ENCODE measurements around the gene STAB2. TPM values are rescaled to one million over a fixed set of nuclear protein-coding genes. Genes with fewer than 3 reads are reported as not detected.

The STAB2 gene
- total and polyA plus RNA-seq, 2 of the 8 experiments (the other 6 are each of a cell fraction or from before 2014, with no cell fraction given), result not detected

GRCh38 chr12:103716517-103717196, 129.6 kb downstream of the STAB2 start (continued):
- TF ChIP-seq E2F6 (IDR thresholded peaks at IDR 0.05), result no peak
- no peak for TF ChIP-seq CTBP2 (IDR thresholded peaks at IDR 0.05; ENCODE audit: borderline replicate concordance, insufficient read depth, insufficient read length, low read length)
- no peak for TF ChIP-seq EGR1 (IDR thresholded peaks at IDR 0.05; ENCODE audit: borderline replicate concordance, low read depth, low read length)
